ENCODE results near the gene KCNH5. TPM values are rescaled to one million over a fixed set of nuclear protein-coding genes. Genes with fewer than 3 reads are reported as not detected.

KCNH5 gene
- total and polyA plus RNA-seq, 2 donors (not counting 1 experiment from before 2014, with no cell fraction given) = 0.03 to 0.83 TPM

- DNase-seq (ENCODE audit: low read depth in 2 of 2) = no peak
- no peaks in the 10 kb centered on the region for H3K4me1 ChIP-seq (ENCODE audit: control insufficient read depth, extremely low read depth, insufficient read depth, low read length)
- no peak for TF ChIP-seq EZH2 (IDR thresholded peaks at IDR 0.05; ENCODE audit: low read length, missing control alignments)
These were observed 387.9 kb downstream of the KCNH5 start for GRCh38 chr14:62657376-62657775.

GRCh38 chr14:62655166-62655565 lies 390.1 kb downstream of the KCNH5 start:
- no peak overlapping the region for H3K9ac ChIP-seq (ENCODE audit: insufficient read depth, low read length)
- H3K4me3 ChIP-seq (replicated peaks in 1 of 4; ENCODE audit: control extremely low read depth in 1 of 4, insufficient read depth in 1 of 4, low read depth in 3 of 4, low read length in 4 of 4) = peak overlapping the region in 1 of 4 experiments; percentile 5
- H3K4me2 ChIP-seq (ENCODE audit: extremely low read depth, insufficient read depth, low read length) = no peak overlapping the region
- H3K27ac ChIP-seq (ENCODE audit: insufficient read depth, low read length) = no peak overlapping the region
- no peaks in the 10 kb centered on the region for H3K36me3 ChIP-seq (ENCODE audit: control insufficient read depth, insufficient read depth, low read length)
- H3K4me1 ChIP-seq (ENCODE audit: control insufficient read depth, extremely low read depth, insufficient read depth, low read length) = no peaks in the 10 kb centered on the region
- H4K20me1 ChIP-seq (ENCODE audit: control insufficient read depth, extremely low read depth, insufficient read depth, low read length) = no peaks in the 10 kb centered on the region
- H3K79me2 ChIP-seq (ENCODE audit: control insufficient read depth, insufficient read depth, low read length) = no peaks in the 10 kb centered on the region
- TF ChIP-seq EZH2 (IDR thresholded peaks at IDR 0.05; ENCODE audit: low read length, missing control alignments) (no peak), CTCF (conservative IDR thresholded peaks at IDR 0.05 in 1 of 2, IDR thresholded peaks at IDR 0.05 in 1 of 2; ENCODE audit: low read depth in 1 of 2, low read length in 2 of 2) (no peak)
- H3K9me3 ChIP-seq (ENCODE audit: control insufficient read depth, insufficient read depth, low read depth, low read length) = no peaks in the 10 kb centered on the region
- no peaks in the 10 kb centered on the region for H3K27me3 ChIP-seq (ENCODE audit: control insufficient read depth, insufficient read depth, low read length)
- H2AFZ ChIP-seq (ENCODE audit: low read length) = no peak overlapping the region
- peak; percentile 14 to 19 for DNase-seq (ENCODE audit: low read depth in 2 of 2)

More at GRCh38 chr14:62657376-62657775, 387.9 kb downstream of the KCNH5 start:
- no peaks in the 10 kb centered on the region for H4K20me1 ChIP-seq (ENCODE audit: control insufficient read depth, extremely low read depth, insufficient read depth, low read length)
- no peak overlapping the region for H3K4me3 ChIP-seq (replicated peaks in 1 of 4; ENCODE audit: control extremely low read depth in 1 of 4, insufficient read depth in 1 of 4, low read depth in 3 of 4, low read length in 4 of 4)
- no peak overlapping the region for H2AFZ ChIP-seq (ENCODE audit: low read length)
- H3K9ac ChIP-seq (ENCODE audit: insufficient read depth, low read length) = no peak overlapping the region
- no peak overlapping the region for H3K4me2 ChIP-seq (ENCODE audit: extremely low read depth, insufficient read depth, low read length)
- H3K36me3 ChIP-seq (ENCODE audit: control insufficient read depth, insufficient read depth, low read length) = no peaks in the 10 kb centered on the region
- no peaks in the 10 kb centered on the region for H3K79me2 ChIP-seq (ENCODE audit: control insufficient read depth, insufficient read depth, low read length)
- no peaks in the 10 kb centered on the region for H3K27me3 ChIP-seq (ENCODE audit: control insufficient read depth, insufficient read depth, low read length)
- H3K9me3 ChIP-seq (ENCODE audit: control insufficient read depth, insufficient read depth, low read depth, low read length) = no peaks in the 10 kb centered on the region
- no peak overlapping the region for H3K27ac ChIP-seq (ENCODE audit: insufficient read depth, low read length)

- no peak overlapping the region for H3K4me2 ChIP-seq (ENCODE audit: extremely low read depth, insufficient read depth, low read length)
- H4K20me1 ChIP-seq (ENCODE audit: control insufficient read depth, extremely low read depth, insufficient read depth, low read length) = no peaks in the 10 kb centered on the region
- no peak overlapping the region for H3K4me3 ChIP-seq (replicated peaks in 1 of 4; ENCODE audit: control extremely low read depth in 1 of 4, insufficient read depth in 1 of 4, low read depth in 3 of 4, low read length in 4 of 4)
- no peaks in the 10 kb centered on the region for H3K9me3 ChIP-seq (ENCODE audit: control insufficient read depth, insufficient read depth, low read depth, low read length)
- H3K4me1 ChIP-seq (ENCODE audit: control insufficient read depth, extremely low read depth, insufficient read depth, low read length) = no peaks in the 10 kb centered on the region
- H3K9ac ChIP-seq (ENCODE audit: insufficient read depth, low read length) = no peak overlapping the region
- H3K79me2 ChIP-seq (ENCODE audit: control insufficient read depth, insufficient read depth, low read length) = no peaks in the 10 kb centered on the region
- H3K27me3 ChIP-seq (ENCODE audit: control insufficient read depth, insufficient read depth, low read length) = no peaks in the 10 kb centered on the region
- no peak overlapping the region for H3K27ac ChIP-seq (ENCODE audit: insufficient read depth, low read length)
- no peak for TF ChIP-seq EZH2 (IDR thresholded peaks at IDR 0.05; ENCODE audit: low read length, missing control alignments)
- no peak for TF ChIP-seq CTCF (conservative IDR thresholded peaks at IDR 0.05 in 1 of 2, IDR thresholded peaks at IDR 0.05 in 1 of 2; ENCODE audit: low read depth in 1 of 2, low read length in 2 of 2)
- H2AFZ ChIP-seq (ENCODE audit: low read length) = no peak overlapping the region
- peak; percentile 40 to 65 for DNase-seq (ENCODE audit: low read depth in 2 of 2)
- H3K36me3 ChIP-seq (ENCODE audit: control insufficient read depth, insufficient read depth, low read length) = no peaks in the 10 kb centered on the region
These were observed 390.6 kb downstream of the KCNH5 start for GRCh38 chr14:62654641-62655040.

Other genes with a start within 250 kb of the KCNH5 start
- gene RHOJ, start 159.0 kb upstream of the KCNH5 start, total RNA-seq = 1.2 and 4.1 TPM in 2 replicates
- 10.4 and 27.3 TPM in 2 replicates for gene RHOJ, start 159.0 kb upstream of the KCNH5 start, polyA plus RNA-seq

All from fibroblast of lung (primary cell).